Medulla oblongata (tissue), 1 donor: ENCODE measurements around the gene TM6SF1.

Source experiments
- DNase-seq: peaks from one replicate; pipeline ENCODE4 v3.0.0-alpha.2; 2015; ENCODE audit errors: extremely low spot score

Gene TM6SF1

DNA sequence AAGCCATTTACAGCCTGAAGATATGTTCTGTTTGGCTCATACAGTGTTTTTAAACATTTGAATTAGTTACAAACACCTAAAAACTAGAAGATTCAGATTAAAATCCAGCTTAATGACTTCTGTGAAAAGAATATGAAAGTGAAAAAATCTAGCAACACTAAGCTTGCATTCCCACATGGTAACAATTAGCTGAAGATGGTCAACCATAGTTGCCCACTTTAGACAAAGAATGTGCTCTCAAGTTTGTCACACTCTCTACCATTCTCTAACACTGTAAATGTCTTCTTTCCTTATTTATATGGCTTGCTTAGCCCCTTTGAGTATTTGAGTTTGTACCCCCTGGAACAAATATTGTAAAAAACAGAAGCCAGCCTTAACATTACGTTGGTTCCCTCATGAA lies 67.4 kb downstream of the TM6SF1 start:
- no peak for DNase-seq

DNA sequence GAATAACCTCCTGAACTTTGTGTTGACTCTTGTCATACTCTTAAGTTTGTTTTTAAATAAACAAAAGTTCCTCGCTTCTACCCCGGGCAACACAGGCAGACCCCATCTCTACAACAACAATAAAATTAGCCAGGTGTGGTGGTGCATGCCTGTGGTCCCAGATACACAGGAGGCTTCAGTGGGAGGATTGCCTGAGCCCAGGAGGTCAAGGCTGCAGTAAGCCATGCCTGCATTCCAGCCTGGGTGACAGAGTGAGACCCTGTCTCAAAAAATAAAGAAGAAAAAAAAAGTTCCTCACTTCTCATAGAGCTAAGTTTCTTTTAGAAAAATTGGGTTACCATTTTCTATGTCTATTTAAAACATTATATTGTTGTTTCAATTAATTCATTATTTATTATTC lies 70.9 kb downstream of the TM6SF1 start:
- no peak for DNase-seq

DNA sequence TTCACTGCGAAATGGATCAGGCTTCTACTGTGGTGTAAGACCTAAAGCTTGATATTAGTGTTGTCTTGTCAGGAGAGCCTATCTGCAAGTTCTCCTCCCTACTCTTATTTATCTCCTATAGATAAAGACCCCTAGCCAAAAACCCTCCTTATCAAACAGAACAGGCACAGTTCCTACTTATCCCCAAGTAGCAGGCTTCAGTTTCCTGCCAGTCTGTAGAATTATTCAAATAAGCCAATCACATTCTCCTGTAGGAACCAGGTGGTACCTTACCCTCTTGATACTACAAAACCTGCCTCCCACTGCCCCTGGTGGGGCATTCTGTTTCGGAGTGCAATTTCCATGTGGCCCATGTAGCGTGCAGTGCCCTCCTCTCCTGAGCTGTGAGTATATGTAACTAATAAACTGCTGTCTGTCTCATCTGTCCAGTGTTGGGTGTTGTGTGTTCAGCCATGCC lies 71.5 kb downstream of the TM6SF1 start:
- no peak for DNase-seq

DNA sequence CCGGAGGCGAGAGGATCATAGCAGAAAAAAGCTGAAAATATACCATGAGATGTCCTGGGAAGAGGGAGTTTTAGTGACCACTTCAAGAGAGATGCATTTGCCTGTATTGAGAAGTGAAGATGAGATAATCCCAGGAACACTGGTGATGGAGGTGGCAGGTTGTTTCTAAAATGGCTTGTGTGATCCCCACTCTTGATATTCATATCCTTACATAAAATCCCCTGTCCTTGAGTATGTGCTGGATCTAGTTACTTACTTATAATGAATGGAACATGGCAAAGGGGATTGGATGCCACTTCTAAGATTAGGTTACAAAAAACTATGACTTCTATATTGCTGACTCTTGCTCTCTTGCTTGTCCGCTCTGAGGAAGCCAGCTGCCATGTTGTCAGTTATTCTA lies 78.1 kb downstream of the TM6SF1 start:
- no peak for DNase-seq
